Naive thymus-derived CD8-positive, alpha-beta T cell (primary cell): ENCODE measurements around the gene GORASP2. TPM values are rescaled to one million over a fixed set of nuclear protein-coding genes. Genes with fewer than 3 reads are reported as not detected.

Experiments used
- ATAC-seq, 2 donors: fragments of 150-1000 bp; cut with Tn5 transposase in 1 of 2; sonication (Bioruptor Pico), chemical (Tn5 transposase) in 1 of 2; 1 replicate in 1 of 2; 2 replicates in 1 of 2; pipeline ENCODE4 v1.10.0; 2021; ENCODE audit warnings: mild to moderate bottlenecking in 2 of 2, moderate library complexity in 2 of 2
- POLR2A ChIA-PET: fragments of 350-600 bp; sonication (Branson Sonifier 250); formaldehyde crosslinking; loops from one replicate; lab custom pipeline; 2021; ENCODE audit warnings: antibody characterized with exemption; lab: Charles Lee
- DNase-seq, 10 donors: peaks; one replicate each; pipeline versions ENCODE4 v3.0.0 to v3.0.0-alpha.2; 2020 to 2022
- H3K27ac Mint-ChIP-seq, 10 donors: one replicate each; pipeline ENCODE4 v1.8.0; 2020 to 2022; ENCODE audit warnings: mild to moderate bottlenecking in 10 of 10, mixed read lengths in 10 of 10, moderate library complexity in 4 of 10, inconsistent platforms in 1 of 10
- H3K27me3 Mint-ChIP-seq, 5 donors: one replicate each; pipeline ENCODE4 v1.8.0; 2021 to 2022; ENCODE audit warnings: mixed read lengths in 5 of 5
- H3K36me3 Mint-ChIP-seq, 3 donors: one replicate each; pipeline ENCODE4 v1.8.0; 2020 to 2022; ENCODE audit warnings: mixed read lengths in 3 of 3, mild to moderate bottlenecking in 2 of 3, inconsistent platforms in 1 of 3
- H3K4me1 Mint-ChIP-seq, 4 donors: one replicate each; pipeline ENCODE4 v1.8.0; 2021 to 2022; ENCODE audit warnings: mixed read lengths in 4 of 4
- H3K4me3 Mint-ChIP-seq, 10 donors: one replicate each; pipeline ENCODE4 v1.8.0; 2020 to 2022; ENCODE audit warnings: mild to moderate bottlenecking in 10 of 10, mixed read lengths in 10 of 10, moderate library complexity in 6 of 10, inconsistent platforms in 1 of 10
- H3K9me3 Mint-ChIP-seq, 9 donors: one replicate each; pipeline ENCODE4 v1.8.0; 2020 to 2022; ENCODE audit warnings: mixed read lengths in 9 of 9, mild to moderate bottlenecking in 3 of 9, inconsistent platforms in 1 of 9, moderate library complexity in 1 of 9
- polyA plus RNA-seq, 3 donors: library from polyadenylated mRNA; unstranded; fragments of 300-500 nt; fragmentation: Illumina TruSeq; gene quantifications; one replicate each; pipeline ENCODE4 v1.2.3, GENCODE V29; 2021
- total RNA-seq, 8 experiments: library from RNA in 2 of 8; stranded (reverse) in 2 of 8; gene quantifications; one replicate each; pipeline ENCODE4 v1.2.3 and lab custom pipeline; 2021 to 2026

Gene GORASP2
- total and polyA plus RNA-seq, 5 experiments from 2014 or later, result 66.0 to 91.9 (median 74.7) TPM

- POLR2A ChIA-PET, result no interaction called here
- H3K27ac Mint-ChIP-seq, result peak overlapping the region in 4 of 10 donors; percentile 6 to 53 (median 40)
- no peak overlapping the region for H3K4me3 Mint-ChIP-seq
- H3K9me3 Mint-ChIP-seq, result no peaks in the 10 kb centered on the region
- ATAC-seq (no peak), DNase-seq (no peak)
- H3K27me3 Mint-ChIP-seq, result no peaks in the 10 kb centered on the region
- peaks cover 4 to 29% (median 6%) of the 10 kb centered on the region in 3 donors for H3K36me3 Mint-ChIP-seq
- H3K4me1 Mint-ChIP-seq, result peaks cover 4 to 10% (median 10%) of the 10 kb centered on the region in 4 donors
Measured at GRCh38 chr2:170969872-170970496, 40.9 kb downstream of the GORASP2 start.

GRCh38 chr2:170971071-170971470 is 42.0 kb downstream of the GORASP2 start:
- POLR2A ChIA-PET, result no interaction called here
- Mint-ChIP-seq H3K9me3 (no peaks in the 10 kb centered on the region), H3K4me3 (no peak overlapping the region), H3K27me3 (no peaks in the 10 kb centered on the region), H3K27ac (peak overlapping the region in 1 of 10 donors; percentile 57), H3K4me1 (peaks cover 4 to 10% (median 10%) of the 10 kb centered on the region in 4 donors), H3K36me3 (peaks cover 4 to 18% (median 5%) of the 10 kb centered on the region in 3 donors)
- DNase-seq (no peak), ATAC-seq (no peak)

GRCh38 chr2:170972296-170973224 is 43.5 kb downstream of the GORASP2 start:
- Mint-ChIP-seq H3K4me1 (peaks cover 4 to 10% (median 10%) of the 10 kb centered on the region in 4 donors), H3K4me3 (peak overlapping the region; percentile 62 to 85 (median 72)), H3K27ac (peak overlapping the region in 8 of 10 donors; percentile 31 to 90 (median 62)), H3K36me3 (peaks cover 0 to 6% (median 0%) of the 10 kb centered on the region in 3 donors), H3K27me3 (no peaks in the 10 kb centered on the region), H3K9me3 (no peaks in the 10 kb centered on the region)
- ATAC-seq (no peak), DNase-seq (no peak)
- POLR2A ChIA-PET, result interaction anchor here (0.5 to 3.2 kb wide), 10 partner anchors 16 to 461 kb away, joined by 3 to 33 read pairs (median 5); partner anchors contain the start of genes DCAF17, GORASP2, METTL8 and TLK1

- Mint-ChIP-seq H3K27me3 (no peaks in the 10 kb centered on the region), H3K27ac (peak overlapping the region in 8 of 10 donors; percentile 31 to 90 (median 66)), H3K4me1 (peaks cover 4 to 10% (median 10%) of the 10 kb centered on the region in 4 donors), H3K4me3 (peak overlapping the region; percentile 62 to 85 (median 72)), H3K9me3 (no peaks in the 10 kb centered on the region), H3K36me3 (peaks cover 0 to under 1% (median 0%) of the 10 kb centered on the region in 3 donors)
- POLR2A ChIA-PET, result interaction anchor here (0.6 to 3.2 kb wide), 6 partner anchors 15 to 443 kb away, joined by 3 to 33 read pairs (median 5); partner anchors contain the start of genes GORASP2 and TLK1
- ATAC-seq (no peak), DNase-seq (no peak)
Measured at GRCh38 chr2:170973225-170973491, 44.1 kb downstream of the GORASP2 start.

GRCh38 chr2:170973492-170974303 is 44.6 kb downstream of the GORASP2 start:
- H3K36me3 Mint-ChIP-seq, result no peaks in the 10 kb centered on the region
- H3K9me3 Mint-ChIP-seq, result no peaks in the 10 kb centered on the region
- H3K4me1 Mint-ChIP-seq, result peaks cover 4 to 10% (median 8%) of the 10 kb centered on the region in 4 donors
- H3K27me3 Mint-ChIP-seq, result no peaks in the 10 kb centered on the region
- POLR2A ChIA-PET, result interaction anchor here (1.0 to 3.2 kb wide), 7 partner anchors 44 to 461 kb away, joined by 3 to 33 read pairs (median 6); partner anchors contain the start of genes GORASP2 and TLK1
- H3K4me3 Mint-ChIP-seq, result peak overlapping the region; percentile 71 to 89 (median 83)
- ATAC-seq (peak; percentile 89 to 96), DNase-seq (peak; percentile 81 to 94 (median 91))
- peak overlapping the region in 9 of 10 donors; percentile 54 to 90 (median 86) for H3K27ac Mint-ChIP-seq

- Mint-ChIP-seq H3K9me3 (no peaks in the 10 kb centered on the region), H3K4me3 (peak overlapping the region; percentile 64 to 87 (median 80)), H3K27ac (peak overlapping the region in 8 of 10 donors; percentile 54 to 87 (median 79)), H3K36me3 (no peaks in the 10 kb centered on the region), H3K27me3 (peaks cover 0 to 4% (median 0%) of the 10 kb centered on the region in 5 donors), H3K4me1 (peaks cover 4 to 10% (median 8%) of the 10 kb centered on the region in 4 donors)
- no peak for ATAC-seq
- POLR2A ChIA-PET, result interaction anchor here (1.0 to 3.2 kb wide), 7 partner anchors 45 to 460 kb away, joined by 3 to 33 read pairs (median 6); partner anchors contain the start of genes GORASP2 and TLK1
- peak in 1 of 10 donors; percentile 11 for DNase-seq
Measured at GRCh38 chr2:170974304-170974993, 45.4 kb downstream of the GORASP2 start.

- H3K4me1 Mint-ChIP-seq, result peaks cover 4 to 10% (median 8%) of the 10 kb centered on the region in 4 donors
- no peaks in the 10 kb centered on the region for H3K36me3 Mint-ChIP-seq
- peak overlapping the region in 5 of 10 donors; percentile 35 to 83 (median 43) for H3K4me3 Mint-ChIP-seq
- H3K27me3 Mint-ChIP-seq, result peaks cover 0 to 4% (median 0%) of the 10 kb centered on the region in 5 donors
- no peaks in the 10 kb centered on the region for H3K9me3 Mint-ChIP-seq
- peak overlapping the region in 5 of 10 donors; percentile 35 to 86 (median 63) for H3K27ac Mint-ChIP-seq
- DNase-seq, result no peak
- POLR2A ChIA-PET, result interaction anchor here (1.3 to 1.7 kb wide), 3 partner anchors 107 to 441 kb away, joined by 4 to 7 read pairs (median 5); no protein-coding TSS in a partner anchor
- no peak for ATAC-seq
Measured at GRCh38 chr2:170975127-170975942, 46.3 kb downstream of the GORASP2 start.

DNA sequence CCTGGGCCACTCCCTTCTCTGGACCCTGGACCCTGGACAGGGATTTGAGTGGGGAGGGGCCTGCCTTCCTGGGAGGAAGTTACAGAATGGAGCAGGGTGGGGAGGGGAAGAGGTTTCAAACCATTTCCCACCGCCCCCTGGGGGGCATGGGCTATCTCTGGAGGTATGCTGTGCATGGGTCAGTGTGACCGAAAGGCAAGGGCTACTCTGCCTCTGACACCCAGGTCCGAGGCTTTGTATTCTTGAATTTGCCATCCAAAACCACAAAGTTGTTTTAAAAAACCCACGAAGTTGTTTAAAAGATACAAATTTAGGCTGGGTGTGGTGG is 46.9 kb downstream of the GORASP2 start:
- Mint-ChIP-seq H3K4me3 (no peak overlapping the region), H3K36me3 (no peaks in the 10 kb centered on the region), H3K27ac (no peak overlapping the region), H3K27me3 (peaks cover 0 to 4% (median 0%) of the 10 kb centered on the region in 5 donors), H3K9me3 (no peaks in the 10 kb centered on the region), H3K4me1 (peaks cover 4 to 10% (median 8%) of the 10 kb centered on the region in 4 donors)
- DNase-seq (no peak), ATAC-seq (no peak)
- POLR2A ChIA-PET, result no interaction called here

DNA sequence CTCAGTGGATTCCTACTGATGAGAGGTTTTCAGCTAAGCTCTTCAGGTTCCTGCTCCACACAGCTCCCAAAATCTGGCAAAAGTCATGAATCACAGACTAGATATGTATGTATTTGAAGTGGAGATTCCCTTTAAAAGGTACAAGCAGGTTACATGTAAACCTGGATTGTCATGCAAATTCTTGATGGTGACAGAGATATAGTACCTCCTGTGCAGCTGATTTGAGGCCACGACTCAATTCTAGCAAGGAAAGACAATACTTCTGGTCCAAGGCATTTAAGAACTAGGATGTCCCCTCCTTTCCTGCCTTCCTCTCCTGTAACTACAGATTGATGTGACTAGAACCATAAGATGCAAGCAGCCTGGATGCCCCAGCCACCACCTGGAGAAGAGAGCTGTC is 55.0 kb downstream of the GORASP2 start:
- Mint-ChIP-seq H3K9me3 (no peaks in the 10 kb centered on the region), H3K4me3 (no peak overlapping the region), H3K36me3 (peaks cover 0 to 1% (median 0%) of the 10 kb centered on the region in 3 donors), H3K27ac (peak overlapping the region in 5 of 10 donors; percentile 11 to 69 (median 39)), H3K4me1 (peaks cover 0 to 4% (median 2%) of the 10 kb centered on the region in 4 donors), H3K27me3 (peaks cover 0 to under 1% (median 0%) of the 10 kb centered on the region in 5 donors)
- POLR2A ChIA-PET, result interaction anchor here (0.8 to 0.9 kb wide), 2 partner anchors 175 to 176 kb away, joined by 3 to 4 read pairs; no protein-coding TSS in a partner anchor
- no peak for DNase-seq
- no peak for ATAC-seq

GRCh38 chr2:170985407-170985806 is 56.4 kb downstream of the GORASP2 start:
- no peak for ATAC-seq
- H3K27ac Mint-ChIP-seq, result peak overlapping the region in 1 of 10 donors; percentile 49
- H3K27me3 Mint-ChIP-seq, result no peaks in the 10 kb centered on the region
- POLR2A ChIA-PET, result no interaction called here
- peaks cover 0 to 4% (median 2%) of the 10 kb centered on the region in 4 donors for H3K4me1 Mint-ChIP-seq
- DNase-seq, result no peak
- no peaks in the 10 kb centered on the region for H3K9me3 Mint-ChIP-seq
- H3K36me3 Mint-ChIP-seq, result peaks cover 0 to 2% (median 2%) of the 10 kb centered on the region in 3 donors
- H3K4me3 Mint-ChIP-seq, result no peak overlapping the region
